Naive B cell (primary cell): ENCODE data around the gene VAT1. TPM values are rescaled to one million over a fixed set of nuclear protein-coding genes. Genes with fewer than 3 reads are reported as not detected.
"Not testable (repeated sequence)": the region's sequence is repeated elsewhere in the genome, so short reads cannot be mapped to it uniquely, and the experiment has no call there.

Source experiments
- ATAC-seq, 2 donors: fragments of 150-1000 bp; cut with Tn5 transposase; 2 replicates each; pipeline ENCODE4 v1.10.0; 2021; ENCODE audit warnings: low read depth in 2 of 2, mild to moderate bottlenecking in 2 of 2, moderate library complexity in 2 of 2
- DNase-seq: peaks from one replicate; pipeline ENCODE4 v3.0.0; 2022
- H3K27ac Mint-ChIP-seq, 6 donors: one replicate each; pipeline ENCODE4 v1.8.0; 2020 to 2022; ENCODE audit warnings: mild to moderate bottlenecking in 6 of 6, mixed read lengths in 6 of 6, moderate library complexity in 5 of 6, inconsistent platforms in 2 of 6
- H3K27me3 Mint-ChIP-seq, 3 donors: one replicate each; pipeline ENCODE4 v1.8.0; 2021 to 2022; ENCODE audit warnings: mixed read lengths in 3 of 3, mild to moderate bottlenecking in 1 of 3
- H3K36me3 Mint-ChIP-seq, 2 donors: one replicate each; pipeline ENCODE4 v1.8.0; 2020 to 2022; ENCODE audit warnings: mixed read lengths in 2 of 2, inconsistent platforms in 1 of 2, mild to moderate bottlenecking in 1 of 2
- H3K4me1 Mint-ChIP-seq, 3 donors: one replicate each; pipeline ENCODE4 v1.8.0; 2020 to 2022; ENCODE audit warnings: mixed read lengths in 3 of 3, inconsistent platforms in 1 of 3, mild to moderate bottlenecking in 1 of 3, moderate library complexity in 1 of 3
- H3K4me3 Mint-ChIP-seq, 8 donors: one replicate each; pipeline ENCODE4 v1.8.0; 2020 to 2022; ENCODE audit warnings: mild to moderate bottlenecking in 8 of 8, mixed read lengths in 8 of 8, moderate library complexity in 8 of 8, inconsistent platforms in 2 of 8
- H3K9me3 Mint-ChIP-seq, 7 donors: one replicate each; pipeline ENCODE4 v1.8.0; 2020 to 2022; ENCODE audit warnings: mixed read lengths in 7 of 7, mild to moderate bottlenecking in 5 of 7, inconsistent platforms in 2 of 7, moderate library complexity in 1 of 7
- polyA plus RNA-seq, 6 donors: library from polyadenylated mRNA; unstranded; fragments of 300-500 nt; fragmentation: Illumina TruSeq; gene quantifications; one replicate each; pipeline ENCODE4 v1.2.3, GENCODE V29; 2021; ENCODE audit warnings: low read depth in 6 of 6

The VAT1 gene
- 10 to 100 TPM; 63.2 to 76.5 (median 74.6) TPM for polyA plus RNA-seq

- Mint-ChIP-seq H3K36me3 (no peaks in the 10 kb centered on the region), H3K9me3 (no peaks in the 10 kb centered on the region), H3K27ac (peak within 1 kb of the TSS; percentile 14 to 97 (median 86)), H3K4me1 (peaks cover 29 to 31% (median 31%) of the 10 kb centered on the region in 3 donors), H3K4me3 (peak within 1 kb of the TSS; percentile 82 to 98 (median 94)), H3K27me3 (no peaks in the 10 kb centered on the region)
- ATAC-seq (peak; percentile 34 to 36), DNase-seq (peak; percentile 53)
These were observed at the start of gene VAT1 for GRCh38 chr17:43021741-43022512. TSS of gene VAT1 (minus strand) at chr17:43022385. CDS start at chr17:43022322, 63 bp downstream.

- no peaks in the 10 kb centered on the region for H3K36me3 Mint-ChIP-seq
- no peaks in the 10 kb centered on the region for H3K27me3 Mint-ChIP-seq
- no peaks in the 10 kb centered on the region for H3K4me1 Mint-ChIP-seq
- ATAC-seq, result no peak
- H3K4me3 Mint-ChIP-seq, result no peak overlapping the region
- no peaks in the 10 kb centered on the region for H3K9me3 Mint-ChIP-seq
- DNase-seq, result no peak
- no peak overlapping the region for H3K27ac Mint-ChIP-seq
These were observed 48.7 kb upstream of the VAT1 start for GRCh38 chr17:43070872-43071271.

- no peaks in the 10 kb centered on the region for H3K27me3 Mint-ChIP-seq
- no peak for DNase-seq
- H3K4me1 Mint-ChIP-seq, result no peaks in the 10 kb centered on the region
- H3K27ac Mint-ChIP-seq, result no peak overlapping the region
- H3K9me3 Mint-ChIP-seq, result no peaks in the 10 kb centered on the region
- no peak for ATAC-seq
- no peak overlapping the region for H3K4me3 Mint-ChIP-seq
- H3K36me3 Mint-ChIP-seq, result no peaks in the 10 kb centered on the region
These were observed 48.1 kb upstream of the VAT1 start for GRCh38 chr17:43070257-43070656.

- H3K36me3 Mint-ChIP-seq, result no peaks in the 10 kb centered on the region
- H3K4me3 Mint-ChIP-seq, result no peak overlapping the region
- H3K9me3 Mint-ChIP-seq, result no peaks in the 10 kb centered on the region
- H3K27ac Mint-ChIP-seq, result no peak overlapping the region
- no peak for ATAC-seq
- H3K27me3 Mint-ChIP-seq, result no peaks in the 10 kb centered on the region
- no peaks in the 10 kb centered on the region for H3K4me1 Mint-ChIP-seq
- DNase-seq, result no peak
These were observed 47.2 kb upstream of the VAT1 start for GRCh38 chr17:43069368-43069898.

GRCh38 chr17:43068570-43069367 lies 46.6 kb upstream of the VAT1 start:
- Mint-ChIP-seq H3K36me3 (no peaks in the 10 kb centered on the region), H3K9me3 (no peaks in the 10 kb centered on the region), H3K27me3 (no peaks in the 10 kb centered on the region), H3K27ac (peak overlapping the region in 2 of 6 donors; percentile 27 to 72), H3K4me1 (no peaks in the 10 kb centered on the region), H3K4me3 (no peak overlapping the region)
- no peak for ATAC-seq
- no peak for DNase-seq

GRCh38 chr17:43062984-43063638 lies 40.9 kb upstream of the VAT1 start:
- Mint-ChIP-seq H3K9me3 (no peaks in the 10 kb centered on the region), H3K27ac (peak overlapping the region in 3 of 6 donors; percentile 30 to 73 (median 63)), H3K27me3 (no peaks in the 10 kb centered on the region), H3K4me3 (no peak overlapping the region), H3K36me3 (no peaks in the 10 kb centered on the region), H3K4me1 (no peaks in the 10 kb centered on the region)
- DNase-seq, result no peak
- no peak for ATAC-seq

- H3K36me3 Mint-ChIP-seq, result no peaks in the 10 kb centered on the region
- no peak overlapping the region for H3K4me3 Mint-ChIP-seq
- no peak overlapping the region for H3K27ac Mint-ChIP-seq
- DNase-seq (no peak), ATAC-seq (no peak)
- H3K9me3 Mint-ChIP-seq, result no peaks in the 10 kb centered on the region
- H3K27me3 Mint-ChIP-seq, result no peaks in the 10 kb centered on the region
- H3K4me1 Mint-ChIP-seq, result no peaks in the 10 kb centered on the region
These were observed 33.9 kb upstream of the VAT1 start for GRCh38 chr17:43056051-43056450.

GRCh38 chr17:43053008-43053407 lies 30.8 kb upstream of the VAT1 start:
- H3K27ac Mint-ChIP-seq, ATAC-seq, H3K27me3 Mint-ChIP-seq, H3K4me1 Mint-ChIP-seq, H3K9me3 Mint-ChIP-seq, H3K36me3 Mint-ChIP-seq, H3K4me3 Mint-ChIP-seq, DNase-seq: not testable (repeated sequence)

GRCh38 chr17:43051969-43052368 lies 29.8 kb upstream of the VAT1 start:
- Mint-ChIP-seq H3K4me3 (no peak overlapping the region), H3K9me3 (no peaks in the 10 kb centered on the region), H3K27me3 (no peaks in the 10 kb centered on the region), H3K4me1 (no peaks in the 10 kb centered on the region), H3K27ac (peak overlapping the region in 1 of 6 donors; percentile 30), H3K36me3 (no peaks in the 10 kb centered on the region)
- DNase-seq (no peak), ATAC-seq (no peak)

- no peaks in the 10 kb centered on the region for H3K4me1 Mint-ChIP-seq
- no peak overlapping the region for H3K4me3 Mint-ChIP-seq
- H3K9me3 Mint-ChIP-seq, result no peaks in the 10 kb centered on the region
- no peak for ATAC-seq
- no peaks in the 10 kb centered on the region for H3K36me3 Mint-ChIP-seq
- no peak for DNase-seq
- peak overlapping the region in 1 of 6 donors; percentile 4 for H3K27ac Mint-ChIP-seq
- no peaks in the 10 kb centered on the region for H3K27me3 Mint-ChIP-seq
These were observed 21.8 kb upstream of the VAT1 start for GRCh38 chr17:43044024-43044423.

- Mint-ChIP-seq H3K4me1 (no peaks in the 10 kb centered on the region), H3K9me3 (no peaks in the 10 kb centered on the region), H3K27ac (peak overlapping the region in 1 of 6 donors; percentile 4), H3K4me3 (no peak overlapping the region), H3K36me3 (no peaks in the 10 kb centered on the region), H3K27me3 (no peaks in the 10 kb centered on the region)
- ATAC-seq (no peak), DNase-seq (no peak)
These were observed 21.1 kb upstream of the VAT1 start for GRCh38 chr17:43043307-43043706.

- DNase-seq (no peak), ATAC-seq (no peak)
- peak overlapping the region in 2 of 6 donors; percentile 53 to 76 for H3K27ac Mint-ChIP-seq
- H3K27me3 Mint-ChIP-seq, result no peaks in the 10 kb centered on the region
- H3K4me1 Mint-ChIP-seq, result no peaks in the 10 kb centered on the region
- H3K36me3 Mint-ChIP-seq, result no peaks in the 10 kb centered on the region
- H3K9me3 Mint-ChIP-seq, result no peaks in the 10 kb centered on the region
- H3K4me3 Mint-ChIP-seq, result no peak overlapping the region
These were observed 19.9 kb upstream of the VAT1 start for GRCh38 chr17:43042025-43042628.

GRCh38 chr17:43040655-43041054 lies 18.5 kb upstream of the VAT1 start:
- DNase-seq, result no peak
- Mint-ChIP-seq H3K36me3 (no peaks in the 10 kb centered on the region), H3K9me3 (no peaks in the 10 kb centered on the region), H3K4me3 (no peak overlapping the region), H3K27ac (peak overlapping the region in 1 of 6 donors; percentile 90), H3K27me3 (no peaks in the 10 kb centered on the region), H3K4me1 (no peaks in the 10 kb centered on the region)
- ATAC-seq, result no peak
